ENCODE results near the gene CNBP.

The CNBP gene

DNA sequence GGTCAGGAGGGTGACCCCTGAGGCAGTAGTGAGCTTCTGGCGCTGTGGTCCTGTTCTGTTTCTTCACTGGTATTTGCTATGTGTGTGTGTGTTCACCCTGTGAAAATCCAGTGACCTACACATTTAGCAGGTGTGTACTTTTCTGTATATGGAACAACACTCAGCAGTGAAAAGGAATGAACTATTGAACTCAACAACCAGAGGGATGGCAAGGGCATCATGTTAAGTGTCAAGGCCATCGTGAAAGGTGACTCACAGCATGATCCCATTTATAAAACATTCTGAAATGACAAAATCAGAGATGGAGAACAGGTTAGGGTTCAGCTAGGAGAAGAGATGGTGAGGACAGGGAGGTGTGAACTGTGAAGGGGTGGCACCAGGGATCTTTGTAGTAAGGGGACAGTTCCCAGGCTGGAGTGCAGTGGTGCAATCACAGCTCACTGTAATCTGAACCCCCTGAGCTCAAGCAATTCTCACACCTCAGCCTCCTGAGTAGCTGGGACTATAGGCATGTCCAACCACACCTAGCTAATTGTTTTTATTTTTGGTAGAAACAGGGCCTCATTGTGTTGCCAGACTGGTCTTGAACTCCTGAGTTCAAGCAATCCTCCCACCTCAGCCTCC, 52.1 kb downstream of the CNBP start:
- no peak for DNase-seq (ENCODE audit: low read depth)

DNA sequence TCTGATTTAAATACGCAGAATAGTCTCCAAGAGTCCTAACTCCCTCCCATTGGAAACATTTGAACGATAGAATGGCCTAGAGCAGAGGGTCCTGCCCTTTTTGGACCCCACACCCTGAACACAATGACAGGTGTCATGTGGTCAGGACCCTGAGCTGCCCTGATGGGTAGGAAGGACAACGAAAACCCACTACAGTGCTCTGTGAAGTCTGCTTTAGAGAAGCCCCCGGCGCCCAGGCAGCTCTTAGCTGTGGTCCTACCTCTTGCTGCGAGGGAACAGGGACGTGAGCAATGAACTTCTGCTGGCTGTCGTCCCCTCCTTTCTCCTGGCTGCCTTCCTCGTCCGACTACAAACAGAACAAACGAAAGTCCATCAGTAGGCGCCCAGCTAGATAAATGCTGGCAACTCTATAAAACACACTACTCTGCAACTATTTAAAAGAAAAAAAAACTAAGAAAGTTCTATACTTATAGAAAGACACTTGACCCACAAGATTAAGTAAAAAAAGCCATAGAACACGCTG, 53.3 kb downstream of the CNBP start:
- DNase-seq (ENCODE audit: low read depth), result no peak

DNA sequence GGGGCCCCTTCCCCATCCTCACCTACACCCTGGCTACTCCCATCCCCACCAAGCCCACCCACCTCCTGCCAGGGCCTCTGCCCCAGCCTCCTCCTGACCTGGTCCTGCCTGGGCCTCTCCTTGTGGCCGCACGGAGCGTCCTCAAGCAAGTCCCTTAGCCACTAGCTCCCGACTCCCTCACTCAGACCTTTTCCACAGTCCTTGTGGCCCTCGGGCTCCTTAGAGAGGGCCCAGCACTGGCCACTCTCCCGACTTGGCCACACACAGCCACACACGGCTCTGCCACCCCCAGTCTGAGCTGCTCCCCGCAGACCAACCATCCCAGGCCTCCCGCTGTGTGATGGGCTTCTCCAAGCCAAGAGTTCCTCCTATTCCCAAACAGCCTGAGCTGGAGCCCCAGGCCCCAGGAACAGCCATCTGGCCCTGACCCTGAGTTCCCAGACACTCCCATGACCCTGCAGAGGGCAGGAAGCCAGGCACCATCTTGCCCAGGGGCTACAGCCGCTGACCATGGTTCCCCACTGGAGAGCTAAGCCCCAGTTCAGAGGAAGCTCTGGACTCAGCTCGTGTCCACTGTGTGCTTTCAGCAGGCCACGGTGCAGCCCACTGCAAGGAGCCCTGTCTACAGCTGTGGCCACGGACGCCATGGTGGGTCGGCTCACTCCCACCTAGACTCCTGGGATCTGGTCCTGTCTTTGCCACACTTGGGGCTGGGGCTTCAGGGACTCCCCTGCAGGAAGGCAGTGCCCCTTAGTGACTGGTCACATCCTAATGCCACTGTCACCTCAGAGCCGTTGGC, 55.1 kb downstream of the CNBP start:
- no peak for DNase-seq (ENCODE audit: low read depth)

DNA sequence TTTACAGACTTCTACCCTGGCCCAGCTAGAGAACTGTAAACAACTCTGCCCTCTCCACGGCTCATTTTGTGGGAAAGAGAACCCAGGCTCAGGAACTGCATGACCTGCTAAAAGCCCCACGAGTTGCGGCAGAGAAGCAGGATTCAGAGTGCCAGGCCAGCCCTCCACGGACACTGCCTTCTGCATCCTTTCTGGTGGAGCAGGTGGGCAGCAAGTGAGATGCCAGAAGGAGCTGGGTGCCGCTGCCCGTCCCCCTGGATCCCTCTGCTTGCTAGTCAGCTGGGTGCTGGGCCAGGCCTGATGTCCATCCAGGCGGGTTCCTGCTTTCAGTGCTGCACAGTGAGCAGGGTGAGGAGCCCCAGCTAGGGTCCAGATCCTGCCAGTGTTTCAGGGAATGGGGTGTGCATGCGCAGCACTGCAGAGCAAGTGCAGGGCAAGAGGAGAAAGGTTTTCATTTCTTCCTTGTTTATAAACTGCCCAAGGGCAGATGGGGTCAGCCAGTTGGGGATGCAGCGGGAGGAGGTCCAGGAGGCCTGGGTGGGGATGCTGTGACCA, 56.9 kb downstream of the CNBP start:
- no peak for DNase-seq (ENCODE audit: low read depth)

DNA sequence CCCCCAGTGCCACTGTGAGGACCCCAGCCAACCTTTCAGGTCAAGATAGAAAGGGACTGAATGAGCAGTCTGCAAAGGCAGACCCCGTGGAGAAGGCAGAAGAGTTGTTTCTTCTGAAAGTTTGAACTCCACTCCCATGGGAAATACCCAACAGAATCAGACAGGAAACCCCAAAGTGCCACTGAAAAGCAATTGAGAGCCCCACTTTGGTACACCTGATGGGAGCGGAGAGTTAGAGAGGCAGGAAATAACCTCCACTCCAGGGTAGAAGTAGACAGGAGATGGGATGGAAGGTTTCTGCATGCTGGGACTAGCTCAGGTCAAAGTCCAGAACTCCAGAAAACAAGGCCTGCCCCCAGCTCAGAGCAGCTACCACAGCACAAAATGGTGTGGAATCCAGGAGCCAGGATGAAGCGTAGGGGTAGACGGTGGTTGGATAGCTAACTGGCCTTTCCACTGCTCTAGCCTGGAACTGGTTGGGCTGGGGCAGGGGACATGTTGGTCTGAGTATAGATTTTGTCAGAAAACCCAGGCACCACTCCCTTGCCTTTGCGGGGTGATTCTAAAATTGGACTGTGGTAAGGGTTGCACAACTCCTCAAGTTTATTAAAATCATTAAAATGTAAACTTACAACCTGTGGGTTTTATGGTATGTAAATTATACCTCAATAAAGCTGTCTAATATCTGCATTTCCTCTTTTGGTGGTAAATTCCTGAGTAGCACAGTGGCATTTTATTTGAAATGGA, 60.2 kb downstream of the CNBP start:
- DNase-seq (ENCODE audit: low read depth), result no peak

DNA sequence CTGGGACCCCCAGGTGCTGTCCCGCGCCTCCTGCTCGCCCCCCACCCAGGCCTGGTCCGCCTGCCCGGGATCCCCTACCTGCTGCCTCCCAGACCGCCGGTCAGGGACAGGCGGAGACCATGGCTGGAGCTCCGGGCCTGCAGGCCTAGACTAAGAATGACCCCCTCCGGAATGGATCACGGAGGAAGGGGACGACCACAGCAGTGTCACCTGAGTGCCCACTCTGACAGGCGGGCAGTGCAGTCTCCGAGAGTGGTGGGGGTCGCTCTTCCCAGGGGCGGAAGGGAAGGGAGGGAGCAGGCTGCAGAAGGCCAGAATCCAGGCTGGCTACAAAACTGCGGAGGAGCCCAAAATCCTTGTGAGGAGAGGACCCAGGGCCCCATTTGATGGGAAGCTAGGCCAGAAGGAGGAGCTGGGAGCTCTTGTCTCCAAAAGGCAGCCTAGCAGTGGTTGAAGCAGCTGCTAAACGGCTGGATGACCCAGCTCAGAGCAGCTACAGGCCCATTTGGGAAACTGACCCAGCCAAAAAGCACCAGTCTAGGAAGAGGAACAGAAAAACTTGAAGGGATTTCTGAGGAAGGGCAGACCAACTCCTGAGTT, 61.2 kb downstream of the CNBP start:
- no peak for DNase-seq (ENCODE audit: low read depth)

DNA sequence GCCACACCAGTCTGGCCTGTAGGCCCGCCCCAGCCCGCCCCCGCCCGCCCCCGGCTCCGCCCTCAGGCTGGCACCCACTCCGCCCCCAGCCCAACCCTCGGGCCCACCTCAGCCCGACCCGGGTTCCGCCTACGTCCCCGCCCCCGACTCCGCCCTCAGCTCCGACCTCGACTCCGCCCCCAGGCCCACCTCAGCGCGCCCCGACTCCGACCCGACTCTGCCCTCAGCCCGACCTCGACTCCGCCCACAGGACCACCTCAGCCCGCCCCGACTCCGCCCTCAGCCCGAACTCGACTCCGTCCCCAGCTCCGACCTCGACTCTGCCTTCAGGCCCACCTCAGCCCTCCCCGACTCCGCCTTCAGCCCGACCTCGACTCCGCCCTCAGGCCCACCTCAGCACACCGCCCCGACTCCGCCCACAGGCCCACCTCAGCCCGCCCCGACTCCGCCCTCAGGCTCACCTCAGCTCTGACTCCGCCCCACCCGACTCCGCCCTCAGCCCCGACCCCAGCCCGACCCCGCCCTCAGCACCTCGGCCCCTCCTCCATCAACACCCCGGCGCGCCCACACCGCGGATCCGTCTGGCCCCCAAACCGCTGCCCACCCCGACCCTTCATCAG, 61.8 kb downstream of the CNBP start, which contains the start of gene RAB43:
TSS of gene RAB43 (minus strand) at position 13 of the 620 bp plus-strand sequence. CDS start 315 bp downstream, outside the sequence.
- peak; percentile 40 for DNase-seq (ENCODE audit: low read depth)

DNA sequence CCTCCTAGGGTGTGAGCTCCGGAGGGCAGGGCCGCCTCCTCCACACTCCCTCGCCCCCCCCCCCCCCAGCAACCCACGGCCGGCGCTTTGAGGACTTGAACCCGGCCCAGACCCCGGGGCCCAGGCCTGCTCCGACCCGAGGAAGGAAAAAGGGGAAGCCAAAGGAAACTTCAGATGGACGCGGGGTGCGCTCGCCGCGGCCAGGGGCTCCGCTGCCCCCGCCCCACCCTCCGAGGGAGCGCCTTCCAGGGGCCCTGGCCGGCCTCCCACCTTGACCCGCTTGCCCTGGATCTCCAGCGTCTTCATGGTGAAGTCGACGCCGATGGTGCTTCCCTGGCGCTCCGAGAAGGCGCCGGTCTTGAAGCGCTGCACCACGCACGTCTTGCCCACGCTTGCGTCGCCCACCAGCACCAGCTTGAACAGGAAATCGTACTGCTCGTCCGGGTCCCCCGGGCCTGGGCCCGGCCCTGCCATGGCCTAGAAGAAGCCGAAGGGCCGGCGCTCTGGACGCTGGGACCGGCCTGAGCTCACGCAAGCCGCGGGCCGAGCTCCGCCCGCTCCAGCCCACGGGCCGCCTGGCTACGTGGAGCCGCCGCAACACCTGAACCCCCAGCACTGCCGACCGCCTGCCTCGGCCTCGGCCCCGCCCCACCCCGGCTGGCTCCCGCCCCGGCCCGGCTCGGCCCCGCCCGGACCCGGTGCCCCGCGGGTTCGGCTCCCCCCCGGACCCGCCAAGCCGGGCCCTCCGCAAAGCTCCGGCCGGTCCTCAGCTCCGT, 62.5 kb downstream of the CNBP start:
- no peak for DNase-seq (ENCODE audit: low read depth)

DNA sequence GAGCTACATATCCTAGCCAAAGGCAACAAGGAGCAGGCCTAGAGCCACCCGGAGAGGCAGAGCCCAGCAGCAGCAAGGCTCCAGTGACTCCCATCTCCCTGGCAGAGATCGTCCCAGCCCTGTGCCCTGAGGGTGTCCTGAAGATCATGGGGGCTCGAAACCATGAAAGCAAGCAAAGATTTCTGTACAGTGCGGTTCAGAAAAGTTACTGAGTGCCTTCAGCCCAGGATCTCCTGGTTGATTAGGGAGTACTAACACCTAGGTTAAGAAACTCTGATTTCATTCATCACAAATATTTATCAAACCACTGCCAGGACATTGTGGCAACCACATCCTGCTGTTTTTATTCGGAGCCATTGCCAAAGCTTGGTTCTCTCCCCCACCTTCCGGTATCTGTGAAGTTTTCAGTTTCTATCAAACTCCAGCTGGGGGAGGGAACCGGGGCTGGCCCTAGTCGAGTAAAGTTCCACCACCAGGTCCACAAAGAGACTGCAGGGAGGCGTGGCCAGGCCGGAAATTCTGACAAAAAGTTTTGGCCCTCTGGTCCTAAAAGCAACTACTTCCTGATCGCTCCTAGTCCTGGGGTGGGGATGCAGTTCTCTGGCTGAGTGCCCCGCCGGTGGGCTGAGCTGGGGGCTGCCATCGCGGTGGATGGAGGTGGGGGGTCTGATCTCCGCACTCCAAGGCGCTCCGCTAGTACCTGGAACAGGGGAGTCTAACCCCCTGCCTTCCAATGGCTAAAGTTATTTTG, 63.3 kb downstream of the CNBP start:
- peak; percentile 87 for DNase-seq (ENCODE audit: low read depth)

DNA sequence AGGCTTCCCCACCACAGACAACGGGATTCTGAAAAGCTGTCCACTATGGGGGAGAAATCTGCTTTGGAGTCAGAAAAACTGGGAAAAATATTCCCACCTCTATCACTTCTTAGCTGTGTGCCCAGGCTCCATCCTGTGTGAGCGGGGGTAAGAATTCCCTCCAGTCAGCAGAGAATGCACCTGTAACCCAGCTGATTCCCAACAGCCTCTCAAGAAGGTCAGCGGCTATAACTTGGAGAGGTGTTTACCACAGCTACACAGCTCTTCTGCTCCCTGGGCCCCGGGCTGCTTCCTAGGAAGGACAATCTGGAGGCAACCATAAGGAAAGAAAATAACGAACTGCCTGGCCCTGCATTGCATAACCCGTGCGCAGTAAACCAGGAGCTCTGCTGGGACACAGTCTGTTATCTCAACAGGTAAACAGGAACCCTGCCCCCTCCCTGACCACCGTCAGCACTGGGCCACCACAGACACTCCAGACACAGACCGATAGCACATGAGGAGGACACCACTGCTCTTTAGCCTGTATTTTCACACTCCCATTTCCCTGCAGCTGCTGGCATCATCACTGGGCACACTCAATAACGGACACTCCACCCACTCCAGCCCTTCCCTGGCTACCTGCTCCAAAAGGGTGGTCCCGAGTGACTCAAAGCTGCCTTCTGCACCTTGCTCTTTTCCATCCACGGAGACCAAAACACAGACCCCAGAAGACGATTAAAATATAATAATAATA, 64.2 kb downstream of the CNBP start:
- DNase-seq (ENCODE audit: low read depth), result no peak

DNA sequence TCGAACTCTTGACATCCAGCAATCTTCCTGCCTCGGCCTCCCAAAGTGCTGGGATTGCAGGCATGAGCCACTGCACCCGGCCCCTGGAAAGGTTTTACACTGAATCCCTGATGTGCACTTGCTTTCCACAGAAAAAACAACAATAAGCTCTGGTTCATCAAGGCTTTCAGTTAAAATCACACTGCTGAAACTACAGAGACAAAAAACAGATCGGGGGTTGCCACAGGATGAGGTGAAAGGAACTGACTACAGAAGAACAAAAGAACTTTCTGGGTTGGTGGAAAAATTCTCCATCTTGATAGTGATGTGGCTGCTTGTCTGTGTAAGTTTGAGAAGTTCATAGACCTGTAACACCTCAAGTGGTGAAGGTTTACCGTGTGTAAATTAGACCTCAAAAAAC, 65.0 kb downstream of the CNBP start:
- no peak for DNase-seq (ENCODE audit: low read depth)

Data from HS-5 (cell line).